ENCODE data around the gene EIF6.

- TF ChIP-seq CTCF (IDR thresholded peaks at IDR 0.05) (no peak), POLR2A (IDR thresholded peaks at IDR 0.05) (no peak), EP300 (IDR thresholded peaks at IDR 0.05) (no peak)
Observed at GRCh38 chr20:35311822-35312221, 27.2 kb upstream of the EIF6 start.

Measured in tibial nerve (tissue), 4 donors.